Nephron progenitor cell (in vitro differentiated cells): Measurements from ENCODE around the gene GPC5.

Source experiments
- DNase-seq: peaks from one replicate; pipeline ENCODE4 v3.0.0; 2021
- H3K27ac Mint-ChIP-seq: 2 replicates; pipeline ENCODE4 v1.8.0; 2021; ENCODE audit warnings: mild to moderate bottlenecking, moderate library complexity, mixed read lengths
- H3K27me3 Mint-ChIP-seq: 2 replicates; pipeline ENCODE4 v1.8.0; 2021; ENCODE audit warnings: mild to moderate bottlenecking, low read depth, mixed read lengths; ENCODE audit not compliant: poor library complexity
- H3K36me3 Mint-ChIP-seq: 2 replicates; pipeline ENCODE4 v1.8.0; 2021; ENCODE audit warnings: low read depth, mixed read lengths
- H3K4me1 Mint-ChIP-seq: 2 replicates; pipeline ENCODE4 v1.8.0; 2021; ENCODE audit warnings: mixed read lengths
- H3K4me3 Mint-ChIP-seq: 2 replicates; pipeline ENCODE4 v1.8.0; 2021; ENCODE audit warnings: mild to moderate bottlenecking, moderate library complexity, mixed read lengths
- H3K9me3 Mint-ChIP-seq: 2 replicates; pipeline ENCODE4 v1.8.0; 2021; ENCODE audit warnings: mild to moderate bottlenecking, moderate library complexity, mixed read lengths
- CTCF ChIP-seq: fragments of 200-600 bp; sonication (generic); IDR thresholded peaks from 2 replicates; pipeline ENCODE4 v1.5.0; 2021; ENCODE audit warnings: antibody characterized with exemption

Gene GPC5

DNA sequence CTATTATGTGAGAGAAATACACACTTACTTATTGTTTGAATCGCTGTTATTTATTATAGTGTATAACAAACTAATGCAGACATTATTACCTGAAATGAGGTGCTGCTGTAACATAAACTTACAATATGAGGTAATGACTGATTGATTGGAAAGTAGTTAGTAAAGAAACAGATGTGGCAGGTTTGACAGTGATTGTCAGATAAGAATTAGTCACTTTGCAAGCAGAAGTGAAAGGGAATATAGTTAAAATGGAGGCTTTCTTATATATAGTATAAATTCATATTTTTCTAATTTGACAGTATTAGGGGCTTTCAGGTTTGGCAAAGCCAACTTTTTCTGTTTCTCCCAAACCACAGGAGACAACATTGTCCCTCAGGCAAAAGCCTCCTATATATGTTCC is 30.3 kb upstream of the GPC5 start:
- Mint-ChIP-seq H3K36me3 (peaks cover under 1% of the 10 kb centered on the region), H3K27me3 (peaks cover 3% of the 10 kb centered on the region), H3K4me3 (no peak overlapping the region), H3K27ac (no peak overlapping the region), H3K9me3 (no peaks in the 10 kb centered on the region), H3K4me1 (peaks cover 3% of the 10 kb centered on the region)
- DNase-seq, result no peak
- TF ChIP-seq CTCF, result no peak

DNA sequence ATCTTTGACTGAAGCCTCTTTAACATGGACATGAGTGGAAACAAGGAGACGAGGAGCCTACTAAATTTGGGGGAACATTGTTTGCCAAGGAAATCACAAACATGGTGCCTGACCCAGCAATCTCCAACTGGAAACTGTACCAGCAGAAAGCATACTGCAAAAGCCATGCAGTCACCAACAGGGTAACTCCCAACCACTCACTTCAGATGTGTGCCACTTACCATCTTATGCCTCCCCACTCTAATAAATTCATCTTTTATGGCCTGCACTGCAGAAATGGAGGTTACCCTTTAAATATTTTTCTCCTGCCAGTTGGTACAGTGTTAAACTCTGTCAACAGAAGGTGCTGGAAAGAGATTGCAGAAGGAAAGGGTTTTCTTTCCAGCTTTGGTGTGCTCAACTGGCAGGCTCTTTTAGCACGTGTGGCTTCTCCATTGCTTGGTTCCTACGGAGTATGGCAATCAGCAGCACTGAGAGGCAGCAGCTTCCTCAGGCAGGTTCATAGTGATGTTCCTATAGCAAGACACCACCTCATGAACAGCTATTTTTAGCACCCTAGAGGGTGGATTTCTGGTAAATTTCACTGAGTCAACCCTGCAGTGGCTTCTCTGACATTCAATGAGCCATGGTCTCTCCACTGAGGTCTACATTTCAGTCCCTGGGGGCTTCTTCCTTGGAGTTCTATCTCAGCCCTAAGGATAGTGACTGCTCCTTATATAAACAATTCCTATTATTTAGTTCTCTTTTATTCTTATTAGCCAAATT is 29.6 kb upstream of the GPC5 start:
- no peak for DNase-seq
- Mint-ChIP-seq H3K36me3 (no peaks in the 10 kb centered on the region), H3K9me3 (no peaks in the 10 kb centered on the region), H3K4me1 (peaks cover 5% of the 10 kb centered on the region), H3K4me3 (no peak overlapping the region), H3K27ac (no peak overlapping the region), H3K27me3 (peaks cover 3% of the 10 kb centered on the region)
- no peak for TF ChIP-seq CTCF

- DNase-seq, result no peak
- no peak for TF ChIP-seq CTCF
- H3K27me3 Mint-ChIP-seq, result peaks cover 3% of the 10 kb centered on the region
- H3K4me1 Mint-ChIP-seq, result peaks cover 5% of the 10 kb centered on the region
- H3K36me3 Mint-ChIP-seq, result no peaks in the 10 kb centered on the region
- H3K4me3 Mint-ChIP-seq, result no peak overlapping the region
- no peak overlapping the region for H3K27ac Mint-ChIP-seq
- no peaks in the 10 kb centered on the region for H3K9me3 Mint-ChIP-seq
Measured at GRCh38 chr13:91369441-91369831, 29.0 kb upstream of the GPC5 start.

DNA sequence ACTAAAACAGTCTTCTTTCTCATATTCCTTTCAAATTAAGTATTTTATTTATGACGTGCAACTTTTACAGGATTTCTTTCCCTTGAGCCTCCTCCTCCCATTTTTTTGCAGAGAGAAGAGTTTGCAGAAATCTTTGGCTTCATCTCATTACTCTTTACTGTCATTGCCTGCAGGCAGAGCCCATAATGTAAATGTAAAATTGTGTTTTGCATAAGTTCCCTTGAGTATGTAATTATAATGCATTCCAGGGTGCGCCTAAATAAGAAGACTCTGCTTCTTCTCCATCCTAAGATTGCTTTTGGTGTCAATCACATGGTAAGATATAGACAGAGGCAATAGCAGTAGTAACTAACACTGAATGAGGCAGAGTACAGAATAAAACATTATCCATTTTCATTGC is 27.9 kb upstream of the GPC5 start:
- no peak overlapping the region for H3K4me3 Mint-ChIP-seq
- TF ChIP-seq CTCF, result no peak
- H3K4me1 Mint-ChIP-seq, result peaks cover 5% of the 10 kb centered on the region
- H3K27me3 Mint-ChIP-seq, result peaks cover 3% of the 10 kb centered on the region
- no peaks in the 10 kb centered on the region for H3K36me3 Mint-ChIP-seq
- DNase-seq, result no peak
- H3K9me3 Mint-ChIP-seq, result no peaks in the 10 kb centered on the region
- H3K27ac Mint-ChIP-seq, result no peak overlapping the region

DNA sequence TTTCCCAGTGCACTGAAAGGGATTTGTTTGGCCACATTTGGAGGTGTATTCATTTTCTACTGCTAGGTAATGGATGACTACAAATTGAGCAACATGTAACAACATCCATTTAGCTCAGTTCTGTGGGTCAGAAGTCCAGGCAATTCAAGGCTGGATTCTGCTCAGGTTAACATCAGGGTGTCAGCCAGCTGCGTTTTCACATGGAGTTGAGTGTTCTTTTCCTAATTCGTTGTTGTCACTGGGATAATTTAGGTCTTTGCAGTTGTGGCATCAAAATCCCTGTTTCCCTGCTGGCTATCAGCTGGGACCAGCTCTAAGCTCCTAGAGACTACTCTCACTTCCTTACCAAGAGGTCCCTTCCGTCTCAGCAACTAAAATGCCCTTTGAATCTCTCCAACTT is 25.5 kb upstream of the GPC5 start:
- peaks cover 3% of the 10 kb centered on the region for H3K27me3 Mint-ChIP-seq
- H3K36me3 Mint-ChIP-seq, result no peaks in the 10 kb centered on the region
- H3K9me3 Mint-ChIP-seq, result no peaks in the 10 kb centered on the region

More for the DNA sequence above, 25.5 kb upstream of the GPC5 start:
- H3K4me1 Mint-ChIP-seq, result peaks cover 5% of the 10 kb centered on the region
- TF ChIP-seq CTCF, result no peak
- no peak overlapping the region for H3K4me3 Mint-ChIP-seq
- no peak for DNase-seq
- no peak overlapping the region for H3K27ac Mint-ChIP-seq
